AG04450 (cell line): ENCODE data around the gene MED27. TPM values are rescaled to one million over a fixed set of nuclear protein-coding genes. Genes with fewer than 3 reads are reported as not detected.

ENCODE experiments used
- CTCF ChIA-PET: fragments of 300-600, 350-600 bp; formaldehyde crosslinking; extraction: SDS; loops from one replicate; lab custom pipeline; 2022; ENCODE audit warnings: antibody characterized with exemption, inconsistent platforms; lab: Charles Lee
- POLR2A ChIA-PET: fragments of 350-600 bp; formaldehyde crosslinking; extraction: SDS; loops from one replicate; lab custom pipeline; 2021; ENCODE audit warnings: antibody characterized with exemption, inconsistent platforms; lab: Yijun Ruan, JAX
- DNase-seq: peaks from one replicate; pipeline ENCODE4 v3.0.0-alpha.2; 2011; ENCODE audit warnings: low read depth, low spot score
- H3K27ac ChIP-seq: one replicate; pipeline ENCODE4 v1.5.1; 2012; ENCODE audit warnings: low read depth, low read length, control low read depth
- H3K27me3 ChIP-seq: one replicate; pipeline ENCODE4 v1.6.0; 2012; ENCODE audit warnings: low read length; ENCODE audit not compliant: control insufficient read depth, insufficient read depth
- H3K4me3 ChIP-seq: 2 replicates; pipeline ENCODE4 v1.5.1; 2011; ENCODE audit warnings: mild to moderate bottlenecking, low read depth, low read length, control low read depth
- H3K9me3 ChIP-seq: 2 replicates; pipeline ENCODE4 v1.5.1; 2012; ENCODE audit warnings: low read length; ENCODE audit not compliant: control insufficient read depth, insufficient read depth
- CTCF ChIP-seq: IDR thresholded peaks from 2 replicates; pipeline ENCODE4 v1.5.1; 2011; ENCODE audit warnings: low read depth, low read length, control low read depth, inconsistent platforms
- polyA plus RNA-seq: library from polyadenylated mRNA; depleted of rRNA; stranded (reverse); fragments of >200 nt; gene quantifications from 2 replicates; pipeline ENCODE4 v1.2.3, GENCODE V29; 2011

MED27 gene
- polyA plus RNA-seq, 1 experiment = 36.6 TPM

GRCh38 chr9:131865446-131866195 is 214.0 kb downstream of the MED27 start:
- ChIA-PET CTCF (no interaction called here), POLR2A (no interaction called here)

GRCh38 chr9:131864531-131864930 is 215.1 kb downstream of the MED27 start:
- ChIA-PET POLR2A (no interaction called here), CTCF (no interaction called here)
- no peak for DNase-seq
- Histone ChIP-seq H3K4me3 (no peak overlapping the region), H3K27me3 (no peaks in the 10 kb centered on the region), H3K27ac (no peak overlapping the region), H3K9me3 (no peaks in the 10 kb centered on the region; the same call in 1 of the 2 replicates)
- no peak for TF ChIP-seq CTCF

More at GRCh38 chr9:131865446-131866195, 214.0 kb downstream of the MED27 start:
- H3K27ac ChIP-seq = no peak overlapping the region
- no peak for TF ChIP-seq CTCF
- DNase-seq = no peak
- H3K4me3 ChIP-seq = no peak overlapping the region
- no peaks in the 10 kb centered on the region; the same call in 1 of the 2 replicates for H3K9me3 ChIP-seq
- H3K27me3 ChIP-seq = no peaks in the 10 kb centered on the region

- CTCF ChIA-PET = no interaction called here
- no peak for DNase-seq
- Histone ChIP-seq H3K27me3 (no peaks in the 10 kb centered on the region), H3K4me3 (no peak overlapping the region), H3K27ac (no peak overlapping the region), H3K9me3 (no peaks in the 10 kb centered on the region; the same call in 1 of the 2 replicates)
- POLR2A ChIA-PET = no interaction called here
- TF ChIP-seq CTCF = no peak
Observed at GRCh38 chr9:131863306-131863896, 216.3 kb downstream of the MED27 start.

GRCh38 chr9:131862261-131862660 is 217.4 kb downstream of the MED27 start:
- DNase-seq = no peak
- CTCF ChIA-PET = no interaction called here
- no peak for TF ChIP-seq CTCF
- H3K27ac ChIP-seq = no peak overlapping the region
- no peak overlapping the region for H3K4me3 ChIP-seq
- H3K9me3 ChIP-seq = no peaks in the 10 kb centered on the region; the same call in 1 of the 2 replicates
- no peaks in the 10 kb centered on the region for H3K27me3 ChIP-seq
- POLR2A ChIA-PET = no interaction called here

- Histone ChIP-seq H3K27ac (no peak overlapping the region), H3K4me3 (no peak overlapping the region), H3K9me3 (no peaks in the 10 kb centered on the region; the same call in 1 of the 2 replicates), H3K27me3 (no peaks in the 10 kb centered on the region)
- ChIA-PET POLR2A (no interaction called here), CTCF (no interaction called here)
- no peak for DNase-seq
- TF ChIP-seq CTCF = no peak
Observed at GRCh38 chr9:131860430-131860829, 219.2 kb downstream of the MED27 start.
